T-helper 17 cell (primary cell): ENCODE results near the gene HLA-E. TPM values are rescaled to one million over a fixed set of nuclear protein-coding genes. Genes with fewer than 3 reads are reported as not detected.
"Not testable (repeated sequence)": the region's sequence is repeated elsewhere in the genome, so short reads cannot be mapped to it uniquely, and the experiment has no call there.

Experiments
- ATAC-seq: fragments of 150-1000 bp; cut with Tn5 transposase; 2 replicates; pipeline ENCODE4 v1.10.0; 2021; ENCODE audit warnings: mild to moderate bottlenecking, moderate library complexity
- DNase-seq, 3 donors: peaks; one replicate each; pipeline versions ENCODE4 v3.0.0 to v3.0.0-alpha.2; 2020 to 2021
- H3K9me3 ChIP-seq: one replicate; pipeline ENCODE4 v1.7.0; 2013; ENCODE audit warnings: low read length, mild to moderate bottlenecking; ENCODE audit not compliant: control insufficient read depth, poor library complexity, severe bottlenecking
- H3K27ac Mint-ChIP-seq: one replicate; pipeline ENCODE4 v1.8.0; 2022; ENCODE audit warnings: mild to moderate bottlenecking, moderate library complexity, mixed read lengths
- H3K27me3 Mint-ChIP-seq: one replicate; pipeline ENCODE4 v1.8.0; 2022; ENCODE audit warnings: mixed read lengths
- H3K36me3 Mint-ChIP-seq: one replicate; pipeline ENCODE4 v1.8.0; 2022; ENCODE audit warnings: low read depth, mixed read lengths
- H3K4me1 Mint-ChIP-seq: one replicate; pipeline ENCODE4 v1.8.0; 2022; ENCODE audit warnings: mild to moderate bottlenecking, mixed read lengths
- H3K4me3 Mint-ChIP-seq: one replicate; pipeline ENCODE4 v1.8.0; 2022; ENCODE audit warnings: mild to moderate bottlenecking, moderate library complexity, mixed read lengths
- total RNA-seq, 4 donors: library from RNA in 2 of 4; stranded (reverse) in 2 of 4; gene quantifications; one replicate each; pipeline ENCODE4 v1.2.3 and lab custom pipeline; 2022 to 2026

HLA-E gene
- total RNA-seq, 2 donors from 2014 or later = 1,324 to 1,494 TPM

- H3K9me3 ChIP-seq, ATAC-seq, H3K27me3 Mint-ChIP-seq, DNase-seq: not testable (repeated sequence)
- peak overlapping the region; percentile 99 for H3K4me3 Mint-ChIP-seq
- H3K27ac Mint-ChIP-seq = peak overlapping the region; percentile 94
- peaks cover 14% of the 10 kb centered on the region for H3K36me3 Mint-ChIP-seq
- peaks cover 39% of the 10 kb centered on the region for H3K4me1 Mint-ChIP-seq
These were observed 620 bp upstream of the HLA-E start for GRCh38 chr6:30488697-30489080.

- DNase-seq (peak; percentile 62 to 74 (median 72)), ATAC-seq (peak; percentile 51)
- peak overlapping the region; percentile 94 for H3K27ac Mint-ChIP-seq
- peaks cover 14% of the 10 kb centered on the region for H3K36me3 Mint-ChIP-seq
- peak overlapping the region; percentile 99 for H3K4me3 Mint-ChIP-seq
- peaks cover 52% of the 10 kb centered on the region for H3K4me1 Mint-ChIP-seq
- H3K27me3 Mint-ChIP-seq = no peaks in the 10 kb centered on the region
- peaks cover 3% of the 10 kb centered on the region for H3K9me3 ChIP-seq
These were observed 942 bp downstream of the HLA-E start for GRCh38 chr6:30490026-30490876.

- H3K27me3 Mint-ChIP-seq, ATAC-seq, DNase-seq, H3K9me3 ChIP-seq: not testable (repeated sequence)
- peaks cover 62% of the 10 kb centered on the region for H3K4me1 Mint-ChIP-seq
- peak overlapping the region; percentile 94 for H3K27ac Mint-ChIP-seq
- peak overlapping the region; percentile 99 for H3K4me3 Mint-ChIP-seq
- peaks cover 14% of the 10 kb centered on the region for H3K36me3 Mint-ChIP-seq
These were observed 2.1 kb downstream of the HLA-E start for GRCh38 chr6:30491291-30491953.

GRCh38 chr6:30491991-30492952 lies 3.0 kb downstream of the HLA-E start:
- no peak for DNase-seq
- Mint-ChIP-seq H3K27ac (peak overlapping the region; percentile 94), H3K4me1 (peaks cover 70% of the 10 kb centered on the region), H3K36me3 (peaks cover 14% of the 10 kb centered on the region), H3K27me3 (no peaks in the 10 kb centered on the region), H3K4me3 (peak overlapping the region; percentile 99)
- peaks cover 3% of the 10 kb centered on the region for H3K9me3 ChIP-seq
- no peak for ATAC-seq

GRCh38 chr6:30493643-30494250 lies 4.4 kb downstream of the HLA-E start:
- peaks cover 3% of the 10 kb centered on the region for H3K9me3 ChIP-seq
- peaks cover 14% of the 10 kb centered on the region for H3K36me3 Mint-ChIP-seq
- peak overlapping the region; percentile 94 for H3K27ac Mint-ChIP-seq
- H3K27me3 Mint-ChIP-seq = no peaks in the 10 kb centered on the region
- no peak for ATAC-seq
- H3K4me3 Mint-ChIP-seq = peak overlapping the region; percentile 85
- peak in 1 of 3 donors; percentile 39 for DNase-seq
- H3K4me1 Mint-ChIP-seq = peaks cover 70% of the 10 kb centered on the region

GRCh38 chr6:30494291-30494861 lies 5.1 kb downstream of the HLA-E start:
- H3K36me3 Mint-ChIP-seq = peaks cover 12% of the 10 kb centered on the region
- H3K4me1 Mint-ChIP-seq = peaks cover 66% of the 10 kb centered on the region
- H3K9me3 ChIP-seq = peaks cover 3% of the 10 kb centered on the region
- DNase-seq (no peak), ATAC-seq (no peak)
- peak overlapping the region; percentile 85 for H3K4me3 Mint-ChIP-seq
- H3K27me3 Mint-ChIP-seq = no peaks in the 10 kb centered on the region
- peak overlapping the region; percentile 94 for H3K27ac Mint-ChIP-seq

GRCh38 chr6:30495060-30495459 lies 5.8 kb downstream of the HLA-E start:
- ATAC-seq = peak; percentile 12
- Mint-ChIP-seq H3K27ac (peak overlapping the region; percentile 94), H3K4me3 (peak overlapping the region; percentile 85), H3K36me3 (peaks cover 10% of the 10 kb centered on the region), H3K4me1 (peaks cover 65% of the 10 kb centered on the region)
- H3K27me3 Mint-ChIP-seq, DNase-seq, H3K9me3 ChIP-seq: not testable (repeated sequence)

GRCh38 chr6:30495993-30496392 lies 6.7 kb downstream of the HLA-E start:
- ATAC-seq = peak; percentile 2

GRCh38 chr6:30497261-30497599 lies 7.9 kb downstream of the HLA-E start:
- Mint-ChIP-seq H3K27ac (peak overlapping the region; percentile 94), H3K4me3 (peak overlapping the region; percentile 53), H3K4me1 (peaks cover 58% of the 10 kb centered on the region)
- not testable (repeated sequence) for H3K27me3 Mint-ChIP-seq, H3K36me3 Mint-ChIP-seq, DNase-seq, H3K9me3 ChIP-seq, ATAC-seq

More at GRCh38 chr6:30495993-30496392, 6.7 kb downstream of the HLA-E start:
- Mint-ChIP-seq H3K27ac (peak overlapping the region; percentile 94), H3K4me3 (no peak overlapping the region), H3K27me3 (no peaks in the 10 kb centered on the region), H3K36me3 (peaks cover 5% of the 10 kb centered on the region), H3K4me1 (peaks cover 68% of the 10 kb centered on the region)
- no peak for DNase-seq
- H3K9me3 ChIP-seq = peaks cover 3% of the 10 kb centered on the region

GRCh38 chr6:30497714-30498113 lies 8.4 kb downstream of the HLA-E start:
- Mint-ChIP-seq H3K4me1 (peaks cover 53% of the 10 kb centered on the region), H3K27ac (peak overlapping the region; percentile 94), H3K27me3 (no peaks in the 10 kb centered on the region), H3K4me3 (no peak overlapping the region), H3K36me3 (no peaks in the 10 kb centered on the region)
- no peak for DNase-seq
- ATAC-seq = no peak
- no peaks in the 10 kb centered on the region for H3K9me3 ChIP-seq

GRCh38 chr6:30498705-30499104 lies 9.4 kb downstream of the HLA-E start:
- H3K27me3 Mint-ChIP-seq, ATAC-seq, H3K4me3 Mint-ChIP-seq, DNase-seq, H3K36me3 Mint-ChIP-seq, H3K27ac Mint-ChIP-seq, H3K9me3 ChIP-seq: not testable (repeated sequence)
- peaks cover 45% of the 10 kb centered on the region for H3K4me1 Mint-ChIP-seq
